Ovary (tissue), 9 donors: ENCODE results near the gene SRCAP. TPM values are rescaled to one million over a fixed set of nuclear protein-coding genes. Genes with fewer than 3 reads are reported as not detected.

Experiments
- DNase-seq, 5 donors: peaks; one replicate each; pipeline ENCODE4 v3.0.0-alpha.2; 2019 to 2020
- H3K27ac ChIP-seq, 2 donors: fragments of 200-600 bp; one replicate each; pipeline versions ENCODE4 v1.5.1 to v1.8.0; 2019 to 2022
- H3K27me3 ChIP-seq: fragments of 200-600 bp; one replicate; pipeline ENCODE4 v1.8.0; 2022
- H3K36me3 ChIP-seq: fragments of 200-600 bp; sonication (generic); one replicate; pipeline ENCODE4 v1.5.1; 2019
- H3K4me1 ChIP-seq: one replicate; pipeline ENCODE4 v1.8.1; 2013; ENCODE audit warnings: mild to moderate bottlenecking, moderate library complexity; ENCODE audit not compliant: insufficient read depth
- H3K4me3 ChIP-seq: fragments of 200-600 bp; sonication (generic); one replicate; pipeline ENCODE4 v1.5.1; 2017
- H3K9me3 ChIP-seq, 2 donors: fragments of 200-600 bp in 1 of 2; sonication (generic) in 1 of 2; one replicate each; pipeline versions ENCODE4 v1.5.1 to v1.8.1; 2013 to 2019; ENCODE audit warnings: mild to moderate bottlenecking in 1 of 2, moderate library complexity in 1 of 2
- EP300 ChIP-seq: sonication (generic); formaldehyde crosslinking; IDR thresholded peaks from one replicate; pipeline ENCODE4 v1.6.1; 2017; ENCODE audit warnings: antibody characterized with exemption
- POLR2A ChIP-seq: fragments of 450-650 bp; IDR thresholded peaks from one replicate; pipeline ENCODE4 v1.6.1; 2017; ENCODE audit warnings: antibody characterized with exemption, mild to moderate bottlenecking, moderate library complexity
- WGBS, 3 donors: extraction: QIAGEN DNeasy Blood & Tissue Kit in 1 of 3; methylation state at CpG; one replicate each; pipeline versions ENCODE4 v1.1.5 to v1.1.7; 2013 to 2017; 5-methylcytosine and 5-hydroxymethylcytosine counted together
- intact Hi-C, 4 donors: fragments of 100-400 bp; cut with DNase I; formaldehyde crosslinking; loops; one replicate each; pipeline versions ENCODE4 v1.11.0 to v1.15.1; 2022 to 2023
- polyA plus RNA-seq, 2 donors: library from polyadenylated mRNA; stranded (reverse); fragments of 200-250 nt in 1 of 2; fragments of 350-450 nt in 1 of 2; fragmentation: Illumina TruSeq in 1 of 2; extraction: RNeasy Lipid Tissue Mini Kit (QIAGEN cat#74804) in 1 of 2; gene quantifications; one replicate each; pipeline ENCODE4 v1.2.3, GENCODE V29; 2013 to 2014
- total RNA-seq, 7 donors: library from RNA; depleted of rRNA in 2 of 7; stranded (reverse); fragments of >200 nt in 2 of 7; fragmentation: NEBNext Ultra II Directional in 3 of 7; extraction: Animal tissue kit (Norgen Biotek cat#: 25700) in 3 of 7; gene quantifications; one replicate each; pipeline versions ENCODE4 v1.1.0 to v1.2.4, GENCODE V29; 2016 to 2023
- TF ChIP-seq, protein P1 (sequence below), 3 donors: fragments of 450-650 bp in 2 of 3; fragments of 200-600 bp in 1 of 3; IDR thresholded peaks; one replicate each; pipeline versions ENCODE4 v1.5.1 to v1.8.0; 2016 to 2022; ENCODE audit warnings: antibody characterized with exemption in 3 of 3, mild to moderate bottlenecking in 1 of 3
- donor health status: DM: no; HTN: no; CAD: no; lungs with moderate emphysema.
- donor health status: DM: no; HTN: no; CAD: no.
- donor health status: Bipolar disorder and iron deficiency.
- donor health status: DM: yes; HTN: yes; CAD: no.
- donor health status: DM: no; HTN: no; CAD: no.
- donor health status: DM: yes; HTN: yes; CAD: no.

SRCAP gene
- total and polyA plus RNA-seq, 9 donors, result 11.4 to 73.1 (median 46.1) TPM

DNA sequence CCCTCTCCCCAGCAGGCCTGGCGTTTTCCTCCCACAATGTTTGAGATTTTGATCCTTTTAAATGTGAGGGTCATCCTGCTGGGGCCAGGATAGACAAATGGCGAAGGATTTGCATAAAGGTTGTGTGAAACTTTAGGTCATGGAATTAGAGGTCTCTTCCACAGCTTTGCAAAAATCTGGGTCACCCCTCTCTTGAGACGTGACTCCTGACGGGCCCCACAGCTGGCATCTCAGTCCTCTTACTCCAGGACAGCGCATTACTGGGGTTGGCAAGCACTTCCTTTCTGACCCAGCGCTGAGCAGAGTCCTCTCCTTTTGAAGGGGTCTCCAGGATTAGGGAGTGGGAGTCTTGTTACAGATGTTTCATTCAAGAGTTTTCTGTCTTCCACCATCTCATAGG, 80.6 kb downstream of the SRCAP start:
- TF ChIP-seq POLR2A (no peak), EP300 (no peak)
- TF ChIP-seq, protein P1, sequence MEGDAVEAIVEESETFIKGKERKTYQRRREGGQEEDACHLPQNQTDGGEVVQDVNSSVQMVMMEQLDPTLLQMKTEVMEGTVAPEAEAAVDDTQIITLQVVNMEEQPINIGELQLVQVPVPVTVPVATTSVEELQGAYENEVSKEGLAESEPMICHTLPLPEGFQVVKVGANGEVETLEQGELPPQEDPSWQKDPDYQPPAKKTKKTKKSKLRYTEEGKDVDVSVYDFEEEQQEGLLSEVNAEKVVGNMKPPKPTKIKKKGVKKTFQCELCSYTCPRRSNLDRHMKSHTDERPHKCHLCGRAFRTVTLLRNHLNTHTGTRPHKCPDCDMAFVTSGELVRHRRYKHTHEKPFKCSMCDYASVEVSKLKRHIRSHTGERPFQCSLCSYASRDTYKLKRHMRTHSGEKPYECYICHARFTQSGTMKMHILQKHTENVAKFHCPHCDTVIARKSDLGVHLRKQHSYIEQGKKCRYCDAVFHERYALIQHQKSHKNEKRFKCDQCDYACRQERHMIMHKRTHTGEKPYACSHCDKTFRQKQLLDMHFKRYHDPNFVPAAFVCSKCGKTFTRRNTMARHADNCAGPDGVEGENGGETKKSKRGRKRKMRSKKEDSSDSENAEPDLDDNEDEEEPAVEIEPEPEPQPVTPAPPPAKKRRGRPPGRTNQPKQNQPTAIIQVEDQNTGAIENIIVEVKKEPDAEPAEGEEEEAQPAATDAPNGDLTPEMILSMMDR (IDR thresholded peaks at IDR 0.05), result no peak
- no peak overlapping the region for H3K27ac ChIP-seq
- no peaks in the 10 kb centered on the region for H3K9me3 ChIP-seq
- no peaks in the 10 kb centered on the region for H3K27me3 ChIP-seq
- DNase-seq, result no peak
- no peak overlapping the region for H3K4me3 ChIP-seq
- peaks cover 7% of the 10 kb centered on the region for H3K4me1 ChIP-seq
- 83 to 87% (median 85%) methylated on average over 6 of the region's 6 CpGs for WGBS, 3 donors
- H3K36me3 ChIP-seq, result no peaks in the 10 kb centered on the region
- intact Hi-C loops, result no loop called here

DNA sequence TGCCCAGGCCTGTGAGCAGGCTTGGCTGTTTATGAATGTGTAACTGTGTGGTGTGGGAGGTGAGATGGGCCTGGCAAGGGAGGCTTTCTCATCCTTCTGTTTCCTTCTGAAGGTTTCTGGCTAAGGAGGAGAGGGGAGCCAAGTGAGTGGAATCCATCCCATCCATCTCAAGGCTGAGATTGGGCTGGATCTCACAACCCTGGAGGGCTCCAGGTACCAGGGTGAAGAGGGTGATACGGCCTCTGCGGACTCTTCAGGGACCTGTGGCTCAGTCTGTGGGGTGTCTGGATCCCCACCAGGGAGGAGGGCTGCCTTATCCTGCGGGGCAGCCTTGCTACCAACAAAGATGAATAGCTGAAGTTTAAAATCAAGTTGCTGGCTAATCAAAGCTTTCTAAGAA, 81.0 kb downstream of the SRCAP start:
- WGBS, 3 donors, result 66 to 81% (median 79%) methylated on average over 3 of the region's 3 CpGs

DNA sequence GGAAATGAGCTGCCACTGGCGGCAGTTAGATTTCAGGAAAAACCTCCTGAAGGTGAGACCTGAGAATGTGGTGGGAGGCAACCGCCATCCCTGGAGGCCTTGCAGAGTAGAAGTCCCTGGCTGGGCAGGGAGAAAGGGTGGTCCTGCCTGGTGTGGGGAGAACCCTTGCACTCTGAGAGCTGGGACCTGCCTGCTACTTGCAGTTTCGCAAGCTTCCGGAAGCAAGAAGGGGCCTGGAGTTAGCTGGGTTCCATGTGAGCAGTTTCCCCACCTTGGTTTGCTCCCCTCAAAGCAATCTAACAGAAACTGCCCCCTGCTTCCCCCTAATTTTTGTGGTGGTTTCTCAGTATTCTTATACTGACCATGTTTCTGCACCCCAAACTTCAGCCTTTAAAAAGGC, 81.6 kb downstream of the SRCAP start:
- 76 to 81% (median 77%) methylated on average over 4 of the region's 4 CpGs for WGBS, 3 donors
- Histone ChIP-seq H3K27me3 (no peaks in the 10 kb centered on the region), H3K9me3 (no peaks in the 10 kb centered on the region), H3K4me1 (peaks cover 3% of the 10 kb centered on the region), H3K4me3 (no peak overlapping the region), H3K27ac (no peak overlapping the region), H3K36me3 (no peaks in the 10 kb centered on the region)
- no peak for DNase-seq
- intact Hi-C loops, result loop anchor here in 1 of 4 donors (10.0 kb wide), 1 partner anchor 56 kb away; no protein-coding TSS in a partner anchor
- TF ChIP-seq, protein P1 (IDR thresholded peaks at IDR 0.05), result no peak
- no peak for TF ChIP-seq EP300
- no peak for TF ChIP-seq POLR2A

More for the DNA sequence above, 81.0 kb downstream of the SRCAP start:
- TF ChIP-seq POLR2A, result no peak
- TF ChIP-seq, protein P1 (IDR thresholded peaks at IDR 0.05), result no peak
- TF ChIP-seq EP300, result no peak
- H3K4me1 ChIP-seq, result peaks cover 5% of the 10 kb centered on the region
- no peak for DNase-seq
- no peak overlapping the region for H3K27ac ChIP-seq
- no peaks in the 10 kb centered on the region for H3K9me3 ChIP-seq
- intact Hi-C loops, result loop anchor here in 1 of 4 donors (10.0 kb wide), 1 partner anchor 55 kb away; no protein-coding TSS in a partner anchor
- H3K36me3 ChIP-seq, result no peaks in the 10 kb centered on the region
- no peaks in the 10 kb centered on the region for H3K27me3 ChIP-seq
- H3K4me3 ChIP-seq, result no peak overlapping the region

DNA sequence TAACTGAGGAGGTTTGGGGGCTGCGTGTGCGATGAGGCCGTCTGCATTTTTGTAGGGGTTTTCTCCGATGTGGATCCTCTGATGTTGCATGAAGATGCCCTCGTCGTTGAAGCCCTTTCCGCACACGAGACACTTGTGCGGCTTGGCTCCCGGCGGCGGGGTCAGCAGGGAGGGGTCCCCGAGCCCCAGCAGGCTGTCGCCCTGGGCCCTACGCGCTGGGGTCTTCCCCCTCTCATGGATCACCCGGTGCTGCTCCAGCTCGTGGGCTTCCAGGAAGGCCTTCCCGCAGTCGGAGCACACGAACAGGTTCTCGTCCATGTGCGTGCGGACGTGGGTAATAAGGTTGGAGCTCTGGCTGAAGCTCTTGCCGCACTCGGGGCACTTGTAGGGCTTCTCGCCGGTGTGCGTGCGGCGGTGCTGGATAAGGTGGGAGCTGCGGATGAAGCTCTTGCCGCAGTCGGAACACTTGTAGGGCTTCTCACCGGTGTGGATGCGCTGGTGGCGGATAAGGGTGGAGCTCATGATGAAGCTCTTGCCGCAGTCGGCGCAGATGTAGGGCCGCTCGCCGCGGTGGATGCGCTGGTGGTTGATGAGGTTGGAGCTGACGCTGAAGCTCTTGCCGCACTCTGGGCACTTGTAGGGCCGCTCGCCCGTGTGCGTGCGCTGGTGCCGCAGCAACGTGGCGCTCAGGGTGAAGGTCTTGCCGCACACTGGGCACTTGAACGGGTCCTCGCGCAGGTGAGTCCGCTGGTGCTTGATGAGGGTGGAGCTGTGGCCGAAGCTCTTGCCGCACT, 83.7 kb downstream of the SRCAP start:
- no peak overlapping the region for H3K27ac ChIP-seq
- H3K27me3 ChIP-seq, result no peaks in the 10 kb centered on the region
- 92 to 94% (median 94%) methylated on average over 59 to 63 of the region's 63 CpGs for WGBS, 3 donors
- H3K4me1 ChIP-seq, result peaks cover 5% of the 10 kb centered on the region
- no peaks in the 10 kb centered on the region for H3K36me3 ChIP-seq
- no peak for DNase-seq
- TF ChIP-seq, protein P1 (IDR thresholded peaks at IDR 0.05), result no peak
- TF ChIP-seq POLR2A (no peak), EP300 (no peak)
- H3K9me3 ChIP-seq, result no peaks in the 10 kb centered on the region
- no peak overlapping the region for H3K4me3 ChIP-seq
- intact Hi-C loops, result loop anchor here in 1 of 4 donors (1.0 to 10.0 kb wide), 2 partner anchors 19 to 58 kb away; no protein-coding TSS in a partner anchor
